Testis (tissue), 2 donors: ENCODE data around the gene ACAA1.

Experiments used
- CTCF ChIP-seq, 3 experiments: fragments of 450-650 bp in 2 of 3; fragments of 200-600 bp in 1 of 3; sonication (generic) in 1 of 3; IDR thresholded peaks; one replicate each; pipeline ENCODE4 v1.5.1; 2016 to 2019; ENCODE audit warnings: antibody characterized with exemption in 3 of 3, mild to moderate bottlenecking in 2 of 3, moderate library complexity in 1 of 3
- POLR2A ChIP-seq: fragments of 450-650 bp; IDR thresholded peaks from one replicate; pipeline ENCODE4 v1.6.1; 2017; ENCODE audit warnings: antibody characterized with exemption, mild to moderate bottlenecking, moderate library complexity

GRCh38 chr3:38136393-38136776 is 542 bp downstream of the ACAA1 start:
- TF ChIP-seq POLR2A = no peak
- no peak for TF ChIP-seq CTCF (IDR thresholded peaks at IDR 0.05)
